HepG2 (cell line): Measurements from ENCODE around the gene VARS1. TPM values are rescaled to one million over a fixed set of nuclear protein-coding genes. Genes with fewer than 3 reads are reported as not detected.
A peak's percentile ranks its signal among the peaks of the same experiment; 100 is the strongest.

Source experiments
- BCL6 ChIP-seq: IDR thresholded peaks from 2 replicates; pipeline ENCODE4 v1.6.1; 2016; ENCODE audit warnings: missing genetic modification reagents, missing compliant biosample characterization
- CAMTA2 ChIP-seq: sonication (generic); formaldehyde crosslinking; IDR thresholded peaks from 2 replicates; pipeline ENCODE4 v1.4.0; 2020; ENCODE audit warnings: mild to moderate bottlenecking, missing genetic modification reagents, borderline replicate concordance
- CEBPG ChIP-seq: IDR thresholded peaks from 2 replicates; pipeline ENCODE4 v1.6.1; 2016
- DNMT3B ChIP-seq: conservative IDR thresholded peaks from 2 replicates; pipeline ENCODE4 v1.6.1; 2016; ENCODE audit warnings: missing biosample characterization, control low read depth
- GRHL1 ChIP-seq: sonication (generic); formaldehyde crosslinking; conservative IDR thresholded peaks from 2 replicates; pipeline ENCODE4 v1.8.0; 2022; ENCODE audit warnings: missing genetic modification reagents
- IRF2 ChIP-seq: IDR thresholded peaks from 2 replicates; pipeline ENCODE4 v1.6.1; 2018; ENCODE audit warnings: missing genetic modification reagents, missing compliant biosample characterization
- MYC ChIP-seq: sonication (generic); formaldehyde crosslinking; IDR thresholded peaks from 2 replicates; pipeline ENCODE4 v1.9.0; 2021; ENCODE audit warnings: missing genetic modification reagents, borderline replicate concordance
- MYNN ChIP-seq: sonication (generic); formaldehyde crosslinking; IDR thresholded peaks from 2 replicates; pipeline ENCODE4 v1.4.0; 2020; ENCODE audit warnings: mild to moderate bottlenecking, low read depth, missing genetic modification reagents
- SOX5 ChIP-seq: IDR thresholded peaks from 2 replicates; pipeline ENCODE4 v1.6.1; 2016; ENCODE audit warnings: borderline replicate concordance
- SRSF4 ChIP-seq: fragments of 200-400 bp; formaldehyde crosslinking; IDR thresholded peaks from one replicate; pipeline ENCODE4 v1.6.1; 2018; ENCODE audit warnings: mild to moderate bottlenecking, low read depth, low read length, moderate library complexity; ENCODE audit not compliant: poor library complexity, severe bottlenecking
- ZNF280D ChIP-seq: sonication (generic); formaldehyde crosslinking; IDR thresholded peaks from 2 replicates; pipeline ENCODE4 v1.5.1; 2020; ENCODE audit warnings: mild to moderate bottlenecking, missing genetic modification reagents
- ZNF382 ChIP-seq: sonication (generic); formaldehyde crosslinking; IDR thresholded peaks from 2 replicates; pipeline ENCODE4 v1.5.0; 2020; ENCODE audit warnings: missing genetic modification reagents, mild to moderate bottlenecking, borderline replicate concordance
- ZNF383 ChIP-seq: sonication (generic); formaldehyde crosslinking; IDR thresholded peaks from 2 replicates; pipeline ENCODE4 v1.4.0; 2020; ENCODE audit warnings: missing genetic modification reagents, mild to moderate bottlenecking, borderline replicate concordance
- ZNF577 ChIP-seq: sonication (generic); formaldehyde crosslinking; IDR thresholded peaks from 2 replicates; pipeline ENCODE4 v1.4.0; 2020; ENCODE audit warnings: mild to moderate bottlenecking, low read depth, missing genetic modification reagents, borderline replicate concordance
- ZNF616 ChIP-seq: sonication (generic); formaldehyde crosslinking; IDR thresholded peaks from 2 replicates; pipeline ENCODE4 v1.5.0; 2020; ENCODE audit warnings: low read depth, mild to moderate bottlenecking, missing genetic modification reagents
- ZNF619 ChIP-seq: sonication (generic); formaldehyde crosslinking; IDR thresholded peaks from 2 replicates; pipeline ENCODE4 v1.4.0; 2020; ENCODE audit warnings: mild to moderate bottlenecking, missing genetic modification reagents
- ZNF781 ChIP-seq: sonication (generic); formaldehyde crosslinking; IDR thresholded peaks from 2 replicates; pipeline ENCODE4 v1.5.1; 2020; ENCODE audit warnings: borderline replicate concordance, mild to moderate bottlenecking, missing genetic modification reagents; ENCODE audit errors: not compliant biosample characterization
- polyA plus RNA-seq, 8 experiments: library from polyadenylated mRNA; depleted of rRNA in 3 of 8; stranded (reverse) in 7 of 8; unstranded in 1 of 8; fragments of >200 nt; fragmentation: Illumina TruSeq in 4 of 8; extraction: Trizol in 4 of 8; gene quantifications; 2 replicates each; pipeline versions ENCODE4 v1.2.1 to v1.2.3, GENCODE V29; 2011 to 2016; ENCODE audit warnings: low read depth in 4 of 8, missing spikeins in 1 of 8, mixed read lengths in 1 of 8; ENCODE audit not compliant: insufficient read depth in 1 of 8
- total RNA-seq, 5 experiments: library from RNA; depleted of rRNA; stranded (reverse); fragments of >200 nt; fragmentation: Illumina TruSeq; extraction: Trizol; gene quantifications; 2 replicates each; pipeline ENCODE4 v1.2.3, GENCODE V29; 2016; ENCODE audit warnings: low read depth in 1 of 5
- TF ChIP-seq, protein P1 (sequence below): sonication (generic); formaldehyde crosslinking; IDR thresholded peaks from 2 replicates; pipeline ENCODE4 v1.5.1; 2020; ENCODE audit warnings: missing genetic modification reagents, mild to moderate bottlenecking, borderline replicate concordance
- TF ChIP-seq, protein P2 (sequence below): sonication (generic); formaldehyde crosslinking; IDR thresholded peaks from 2 replicates; pipeline ENCODE4 v1.4.0; 2020; ENCODE audit warnings: missing genetic modification reagents
- TF ChIP-seq, protein P3 (sequence below): sonication (generic); formaldehyde crosslinking; IDR thresholded peaks from 2 replicates; pipeline ENCODE4 v1.4.0; 2020; ENCODE audit warnings: missing genetic modification reagents

The VARS1 gene
- total and polyA plus RNA-seq, 2 of the 13 experiments (the other 11 are each of a cell fraction or from before 2014, with no cell fraction given) = 14.7 to 56.1 TPM

DNA sequence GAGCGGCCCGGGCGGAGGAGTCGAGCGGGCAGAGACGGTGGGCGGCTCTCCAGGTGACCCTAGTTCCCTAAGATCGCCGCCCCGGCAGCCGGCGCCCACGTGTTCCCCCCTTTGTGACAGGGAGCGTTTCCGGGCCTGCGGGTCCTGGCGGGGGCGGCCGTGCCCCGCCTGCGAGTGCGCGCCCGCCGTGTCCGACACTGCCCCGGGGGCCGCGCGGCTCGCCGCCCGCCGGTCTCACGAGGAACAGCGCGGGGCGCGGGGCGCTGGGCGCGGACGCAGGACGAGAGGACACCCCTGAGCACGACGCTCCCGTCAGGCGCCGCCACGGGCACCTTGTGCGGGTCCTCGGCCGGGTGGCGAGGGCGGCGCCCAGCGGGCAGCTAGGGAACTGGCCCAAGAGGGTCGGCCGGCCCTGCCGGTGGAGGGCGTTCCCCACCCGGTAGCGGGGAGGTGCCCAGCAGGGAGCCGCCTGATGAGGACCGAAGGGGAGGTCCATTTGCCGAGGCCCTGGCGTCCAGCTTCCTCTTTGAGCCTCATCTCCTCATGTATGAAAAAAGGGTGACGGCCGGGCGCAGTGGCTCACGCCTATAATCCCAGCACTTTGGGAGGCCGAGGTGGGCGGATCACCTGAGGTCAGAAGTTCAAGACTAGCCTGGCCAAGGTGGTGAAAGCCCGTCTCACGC is at the start of gene VARS1 (continued):
- no peak; the same call in 1 of the 2 replicates for TF ChIP-seq ZNF616 (CRISPR knock-in tag)
- TF ChIP-seq SOX5 (CRISPR knock-in tag) = peak; percentile 42; the same call in 1 of the 2 replicates
- no peak for TF ChIP-seq SRSF4
- TF ChIP-seq MYC = peak; percentile 98
- TF ChIP-seq ZNF577 (CRISPR knock-in tag) = no peak
- TF ChIP-seq ZNF781 (CRISPR knock-in tag) = no peak
- 0 out of 2 replicates have a peak, but pooled peaks have one; percentile 45 for TF ChIP-seq CAMTA2 (CRISPR knock-in tag)
- peak; percentile 60; the same call in 1 of the 2 replicates for TF ChIP-seq ZNF619
- no peak for TF ChIP-seq ZNF382
- TF ChIP-seq BCL6 (CRISPR knock-in tag) = peak; percentile 17; the same call in 1 of the 2 replicates
- peak; percentile 45 for TF ChIP-seq ZNF280D (CRISPR knock-in tag)
- peak; percentile 49; the same call in 1 of the 2 replicates for TF ChIP-seq DNMT3B (CRISPR knock-in tag)
- no peak for TF ChIP-seq ZNF383
- TF ChIP-seq, protein P1, sequence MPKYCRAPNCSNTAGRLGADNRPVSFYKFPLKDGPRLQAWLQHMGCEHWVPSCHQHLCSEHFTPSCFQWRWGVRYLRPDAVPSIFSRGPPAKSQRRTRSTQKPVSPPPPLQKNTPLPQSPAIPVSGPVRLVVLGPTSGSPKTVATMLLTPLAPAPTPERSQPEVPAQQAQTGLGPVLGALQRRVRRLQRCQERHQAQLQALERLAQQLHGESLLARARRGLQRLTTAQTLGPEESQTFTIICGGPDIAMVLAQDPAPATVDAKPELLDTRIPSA (CRISPR knock-in tag) = no peak
- no peak for TF ChIP-seq CEBPG (CRISPR knock-in tag)
- TF ChIP-seq, protein P2, sequence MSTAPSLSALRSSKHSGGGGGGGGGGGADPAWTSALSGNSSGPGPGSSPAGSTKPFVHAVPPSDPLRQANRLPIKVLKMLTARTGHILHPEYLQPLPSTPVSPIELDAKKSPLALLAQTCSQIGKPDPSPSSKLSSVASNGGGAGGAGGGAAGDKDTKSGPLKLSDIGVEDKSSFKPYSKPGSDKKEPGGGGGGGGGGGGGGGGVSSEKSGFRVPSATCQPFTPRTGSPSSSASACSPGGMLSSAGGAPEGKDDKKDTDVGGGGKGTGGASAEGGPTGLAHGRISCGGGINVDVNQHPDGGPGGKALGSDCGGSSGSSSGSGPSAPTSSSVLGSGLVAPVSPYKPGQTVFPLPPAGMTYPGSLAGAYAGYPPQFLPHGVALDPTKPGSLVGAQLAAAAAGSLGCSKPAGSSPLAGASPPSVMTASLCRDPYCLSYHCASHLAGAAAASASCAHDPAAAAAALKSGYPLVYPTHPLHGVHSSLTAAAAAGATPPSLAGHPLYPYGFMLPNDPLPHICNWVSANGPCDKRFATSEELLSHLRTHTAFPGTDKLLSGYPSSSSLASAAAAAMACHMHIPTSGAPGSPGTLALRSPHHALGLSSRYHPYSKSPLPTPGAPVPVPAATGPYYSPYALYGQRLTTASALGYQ (CRISPR knock-in tag) = peak; percentile 77
- TF ChIP-seq IRF2 (CRISPR knock-in tag) = peak; percentile 78
- TF ChIP-seq GRHL1 = no peak
- TF ChIP-seq MYNN (CRISPR knock-in tag) = no peak
- TF ChIP-seq, protein P3, sequence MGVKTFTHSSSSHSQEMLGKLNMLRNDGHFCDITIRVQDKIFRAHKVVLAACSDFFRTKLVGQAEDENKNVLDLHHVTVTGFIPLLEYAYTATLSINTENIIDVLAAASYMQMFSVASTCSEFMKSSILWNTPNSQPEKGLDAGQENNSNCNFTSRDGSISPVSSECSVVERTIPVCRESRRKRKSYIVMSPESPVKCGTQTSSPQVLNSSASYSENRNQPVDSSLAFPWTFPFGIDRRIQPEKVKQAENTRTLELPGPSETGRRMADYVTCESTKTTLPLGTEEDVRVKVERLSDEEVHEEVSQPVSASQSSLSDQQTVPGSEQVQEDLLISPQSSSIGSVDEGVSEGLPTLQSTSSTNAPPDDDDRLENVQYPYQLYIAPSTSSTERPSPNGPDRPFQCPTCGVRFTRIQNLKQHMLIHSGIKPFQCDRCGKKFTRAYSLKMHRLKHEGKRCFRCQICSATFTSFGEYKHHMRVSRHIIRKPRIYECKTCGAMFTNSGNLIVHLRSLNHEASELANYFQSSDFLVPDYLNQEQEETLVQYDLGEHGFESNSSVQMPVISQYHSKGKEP = no peak
